GM19193 (cell line): ENCODE measurements around the gene TRAFD1.

ENCODE experiments used
- POLR2A ChIP-seq: IDR thresholded peaks from 4 replicates; pipeline ENCODE4 v1.6.1; 2011; ENCODE audit not compliant: insufficient read depth, insufficient read length; ENCODE audit errors: extremely low read depth

The TRAFD1 gene

DNA sequence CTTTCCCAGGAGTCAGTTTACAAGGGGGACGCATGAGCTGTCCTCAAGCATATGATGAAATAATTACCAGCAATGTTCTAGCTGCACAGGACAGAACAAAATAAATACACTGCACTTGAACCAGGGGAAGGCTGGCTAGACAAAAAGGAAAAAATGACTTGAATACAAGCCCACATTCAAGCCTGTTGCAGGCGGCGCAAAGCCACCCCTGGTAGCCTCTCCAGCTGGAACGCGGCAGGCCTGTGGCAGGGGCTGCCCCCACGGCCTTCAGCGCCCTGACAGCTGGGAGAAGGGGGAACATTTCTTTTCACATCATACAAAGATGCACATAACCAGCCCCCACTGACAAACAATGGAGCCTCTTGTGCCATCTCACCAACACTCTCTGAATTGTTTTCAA is 57.1 kb downstream of the TRAFD1 start:
- TF ChIP-seq POLR2A, result no peak

DNA sequence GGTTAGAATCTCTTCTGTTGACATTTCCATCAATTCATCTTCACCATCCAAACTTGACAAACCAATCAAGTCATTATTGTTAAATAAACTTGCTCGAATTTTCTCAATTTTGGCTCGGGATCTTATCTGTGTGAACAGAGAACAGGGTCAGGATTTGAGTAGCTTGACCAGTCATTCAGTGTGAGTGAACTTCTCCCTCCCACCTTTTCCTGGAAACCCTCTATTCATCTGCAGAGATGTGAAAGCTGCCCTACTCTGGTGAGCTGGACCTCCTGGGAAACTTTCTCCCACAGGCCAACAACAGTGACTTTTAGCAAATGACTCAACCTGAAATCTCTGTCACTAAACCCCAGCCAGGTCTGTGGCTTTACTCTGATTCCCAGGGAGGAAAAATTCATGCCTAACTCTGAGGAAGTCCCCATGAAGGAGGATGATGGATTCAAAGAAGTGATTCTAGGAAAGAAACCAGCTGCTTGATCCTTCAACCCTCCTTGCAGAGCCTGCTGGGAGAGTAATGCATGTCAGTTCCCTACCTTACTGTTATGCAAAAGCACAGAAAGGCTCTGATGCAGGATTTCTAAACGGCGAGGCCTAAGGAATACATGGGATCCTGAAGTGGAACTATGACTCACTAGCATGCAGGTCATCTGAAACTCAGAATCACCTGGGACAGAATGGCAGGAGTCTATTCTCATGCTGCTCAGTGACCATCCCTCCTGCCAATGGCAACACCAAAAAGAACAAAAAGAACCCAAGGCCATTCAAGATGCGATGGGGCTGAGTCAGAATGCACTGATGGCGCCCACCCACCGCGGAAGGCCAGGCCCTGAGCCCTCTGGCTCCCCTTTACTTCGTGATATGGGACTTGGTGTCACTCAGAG is 58.0 kb downstream of the TRAFD1 start:
- no peak for TF ChIP-seq POLR2A

DNA sequence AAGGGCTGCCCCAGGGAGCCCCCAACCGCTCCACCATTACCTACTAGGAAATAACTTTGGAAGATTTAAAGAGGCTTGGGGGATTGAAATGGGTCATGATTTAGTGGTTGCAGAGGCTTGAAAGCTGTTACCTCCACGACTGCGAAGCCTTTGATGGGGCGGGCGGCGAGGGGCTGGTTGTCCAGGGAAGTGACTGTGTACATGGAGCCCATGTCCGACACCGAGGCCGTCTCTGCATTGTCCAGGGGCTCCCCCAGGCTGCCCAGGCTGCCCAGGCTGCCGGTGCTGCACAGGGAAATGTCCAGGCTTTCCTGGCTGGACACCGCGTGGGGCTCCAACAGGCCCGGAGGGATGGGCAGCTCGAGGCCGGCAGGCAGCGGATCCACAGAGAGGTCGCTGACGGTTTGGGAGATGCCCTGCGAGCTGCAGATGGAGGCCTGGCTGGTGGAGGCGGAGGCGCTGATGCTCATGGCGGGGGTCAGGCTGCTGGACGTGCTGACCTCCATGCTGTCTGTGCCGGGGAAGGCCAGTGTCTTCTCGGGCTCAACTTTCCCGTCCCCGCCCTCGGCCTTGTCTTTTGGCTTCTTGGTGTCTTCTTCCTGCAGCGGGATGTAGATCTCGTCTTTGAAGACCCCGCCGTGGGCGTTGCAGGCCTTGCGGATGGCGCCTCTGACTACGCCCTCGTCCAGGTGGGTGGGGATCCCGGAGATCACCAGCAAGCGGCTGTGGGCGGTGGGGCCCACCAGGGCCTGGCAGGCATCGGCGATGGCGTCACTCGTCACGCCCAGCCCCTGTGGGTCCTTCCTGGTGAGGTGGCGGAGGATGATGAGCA is 58.9 kb downstream of the TRAFD1 start:
- TF ChIP-seq POLR2A, result no peak

DNA sequence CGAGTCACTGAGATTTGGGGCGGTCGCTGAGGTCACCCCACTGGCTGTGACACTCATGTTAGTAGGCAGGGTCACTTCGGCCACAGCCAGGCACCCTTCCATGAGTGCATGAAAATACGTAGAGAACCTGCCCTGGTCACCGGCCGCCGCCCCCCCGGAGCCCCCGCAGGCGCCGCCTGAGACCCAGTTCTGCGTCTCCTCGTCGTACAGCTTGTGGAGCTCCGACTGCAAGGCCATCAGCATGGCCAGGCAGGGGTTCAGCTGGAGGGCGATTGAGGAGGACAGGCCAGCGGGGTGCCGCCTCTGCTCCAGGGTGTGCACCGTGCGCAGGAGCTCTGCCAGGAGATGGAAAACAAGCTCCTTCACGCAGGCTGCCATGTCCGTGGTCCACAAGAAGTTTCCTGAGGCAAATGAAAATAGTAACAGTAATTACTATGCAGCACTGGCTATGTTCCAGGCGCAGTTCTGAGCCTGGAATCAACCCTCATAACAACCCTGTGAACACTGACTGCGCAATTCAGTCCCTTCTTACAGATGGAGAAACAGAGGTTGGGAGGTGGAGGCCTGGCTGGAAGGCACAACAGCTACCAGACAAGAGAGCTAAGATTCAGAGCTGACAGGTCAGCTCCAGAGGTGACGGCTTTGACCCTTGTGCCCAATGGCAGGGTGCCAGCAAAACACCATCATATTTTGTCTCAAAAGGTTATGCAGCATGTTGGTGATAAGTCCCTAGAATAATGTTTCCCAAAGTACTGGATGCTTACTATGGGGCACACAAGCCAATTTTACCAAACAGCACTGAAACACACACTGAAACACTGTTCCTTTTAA is 59.9 kb downstream of the TRAFD1 start:
- no peak for TF ChIP-seq POLR2A

DNA sequence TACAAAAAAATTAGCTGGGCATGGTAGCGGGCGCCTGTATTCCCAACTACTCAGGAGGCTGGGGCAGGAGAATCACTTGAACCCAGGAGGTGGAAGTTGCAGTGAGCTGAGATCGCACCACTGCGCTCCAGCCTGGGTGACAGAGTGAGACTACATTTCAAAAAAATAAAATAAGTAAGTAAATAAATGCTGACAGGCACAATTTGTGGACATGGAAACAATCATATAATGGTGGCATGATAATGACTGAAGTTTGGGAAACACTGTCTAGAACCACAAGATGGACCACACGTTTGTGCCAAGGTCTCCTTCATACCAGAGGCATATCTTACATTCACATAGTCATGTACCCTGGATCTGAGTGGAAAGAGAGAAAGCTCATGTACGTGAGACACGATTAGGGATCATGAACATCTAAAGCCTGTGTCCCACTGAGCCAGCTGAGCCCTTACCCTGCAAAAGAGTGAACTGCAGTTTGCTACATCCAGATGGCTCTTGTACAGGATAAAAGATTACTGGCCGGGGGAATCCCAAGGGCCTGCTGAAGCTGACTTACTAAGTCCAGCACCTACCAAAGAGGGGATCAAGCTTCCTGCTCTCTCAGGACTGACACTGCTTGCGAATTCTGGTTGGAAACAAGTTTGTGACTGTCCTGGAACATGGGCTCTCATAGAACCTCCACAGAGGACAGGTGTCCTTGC is 62.9 kb downstream of the TRAFD1 start:
- TF ChIP-seq POLR2A, result no peak

DNA sequence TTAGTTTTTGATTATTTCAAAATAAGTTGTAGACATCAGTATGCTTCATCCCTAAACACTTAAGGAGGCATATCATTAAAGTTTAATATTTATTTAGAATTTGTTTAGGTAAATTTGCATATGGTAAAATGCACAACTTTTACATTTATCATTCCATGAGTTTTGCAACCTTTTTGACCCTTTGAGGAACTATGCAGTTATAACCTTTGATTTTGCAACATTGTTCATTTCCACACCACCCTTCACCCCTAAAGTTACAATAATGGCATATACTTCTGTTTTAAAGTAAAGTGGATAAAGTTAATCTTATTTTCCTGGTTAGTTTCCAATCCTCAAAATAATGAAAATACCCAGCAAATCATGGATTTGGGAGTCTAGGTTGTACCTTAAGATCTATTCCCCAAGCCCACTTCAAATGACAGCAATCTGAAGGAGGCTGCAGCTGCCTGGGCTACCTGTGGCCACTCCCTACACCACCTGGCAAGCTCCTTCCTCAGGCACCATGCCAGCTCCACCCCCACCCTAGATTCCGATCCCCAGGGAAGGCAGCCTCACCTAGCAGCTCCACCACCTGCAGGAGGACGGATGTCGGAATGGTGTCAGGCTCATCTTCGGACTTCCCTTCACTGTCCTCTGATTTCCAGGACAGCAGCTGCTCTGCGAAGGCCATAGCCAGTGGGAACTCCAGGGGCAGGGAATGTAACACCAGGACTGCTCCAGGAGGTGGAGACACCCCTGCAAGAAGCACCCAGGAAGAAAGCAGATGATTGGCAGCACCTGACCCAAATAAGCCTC is 65.1 kb downstream of the TRAFD1 start:
- no peak for TF ChIP-seq POLR2A

DNA sequence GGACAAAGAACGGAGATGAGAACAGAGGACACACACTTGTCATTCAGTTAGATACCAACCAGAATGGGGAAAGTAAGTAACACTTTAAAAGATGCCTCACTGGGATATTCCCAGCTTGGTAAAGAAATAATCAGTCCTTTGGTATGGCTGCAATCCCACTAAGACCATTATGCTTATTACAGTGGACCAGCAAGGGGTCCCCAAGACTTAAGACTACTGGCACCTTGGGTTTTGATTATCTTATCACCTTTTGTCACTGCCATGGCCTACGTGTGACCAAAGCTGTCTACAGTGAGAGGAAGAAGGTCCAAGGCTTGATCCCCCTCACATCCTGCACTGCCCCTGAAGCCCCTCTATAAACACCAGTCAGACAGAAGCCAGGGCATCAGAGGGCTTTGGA is 65.8 kb downstream of the TRAFD1 start:
- no peak for TF ChIP-seq POLR2A

DNA sequence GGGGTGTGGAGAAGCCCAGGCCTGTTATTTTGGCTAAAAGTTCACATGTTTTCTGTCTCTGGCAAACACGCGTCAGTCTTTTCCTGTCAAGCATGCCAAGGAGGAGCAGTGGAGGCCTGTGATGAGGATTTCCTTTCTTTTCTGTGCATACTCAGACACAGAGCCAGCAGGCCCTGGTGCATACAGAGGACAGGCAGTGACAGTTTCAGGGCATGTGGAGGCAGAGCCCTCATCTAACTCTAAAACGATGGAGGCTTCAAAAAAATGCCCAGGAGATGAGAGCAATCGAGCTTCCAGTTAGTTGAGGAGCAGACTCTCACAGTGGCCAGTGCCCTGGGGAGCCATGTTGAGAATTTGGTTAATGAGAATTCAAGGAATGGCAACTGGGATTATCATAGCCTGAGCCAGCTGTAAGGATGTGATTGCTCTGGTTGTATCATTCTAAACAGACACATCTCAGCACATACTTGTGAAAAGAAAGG is 66.5 kb downstream of the TRAFD1 start:
- no peak for TF ChIP-seq POLR2A

DNA sequence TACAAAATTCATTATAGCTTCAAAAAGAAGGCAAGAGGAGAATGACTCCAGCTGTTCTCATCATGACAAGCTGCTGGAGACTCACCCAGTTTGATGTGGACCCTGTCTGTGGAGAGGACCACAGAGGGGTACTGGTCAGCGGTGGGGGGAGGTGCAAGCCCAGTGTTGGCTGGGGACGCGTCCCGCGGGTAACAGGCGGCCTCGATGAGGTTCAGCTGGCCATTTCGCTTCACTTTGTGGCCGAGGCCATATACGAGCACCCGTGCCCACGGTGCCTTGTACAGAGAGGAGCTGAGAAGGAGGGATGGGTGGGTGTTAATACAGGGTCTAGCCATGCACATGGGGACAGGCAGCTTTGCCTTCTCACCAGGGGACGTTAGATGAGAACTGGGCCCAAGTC is 67.1 kb downstream of the TRAFD1 start:
- TF ChIP-seq POLR2A, result no peak

DNA sequence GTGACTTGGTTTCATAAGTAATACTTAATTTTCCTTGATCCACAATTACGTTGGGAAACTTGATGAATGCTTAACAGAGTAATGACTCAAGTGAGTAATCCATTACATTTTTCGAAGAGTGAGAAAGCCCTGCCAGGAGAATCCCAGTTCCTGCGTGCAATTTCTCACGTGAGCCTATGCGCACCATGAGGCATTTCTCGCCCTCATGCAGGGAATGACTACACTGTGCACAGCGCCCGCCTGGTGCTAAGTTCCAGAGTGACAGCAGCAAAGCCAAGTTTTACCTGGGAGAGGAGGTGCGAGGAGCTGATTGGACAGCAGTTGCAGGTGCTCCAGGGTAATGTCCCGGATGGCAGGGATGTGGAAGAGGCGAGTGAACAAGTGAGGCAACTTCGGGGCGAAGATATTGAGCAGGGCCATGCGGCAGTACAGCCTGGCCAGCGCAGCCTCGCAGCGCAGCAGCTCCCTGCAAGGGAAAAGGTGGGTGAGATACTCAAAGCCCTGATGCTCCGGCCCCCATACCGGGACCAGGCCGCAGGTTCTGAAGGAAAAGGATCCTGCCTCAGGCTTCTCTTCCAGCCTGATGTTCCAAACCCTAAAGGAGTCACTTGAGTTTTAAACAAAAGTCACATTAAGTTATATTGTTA is 69.4 kb downstream of the TRAFD1 start:
- no peak for TF ChIP-seq POLR2A

DNA sequence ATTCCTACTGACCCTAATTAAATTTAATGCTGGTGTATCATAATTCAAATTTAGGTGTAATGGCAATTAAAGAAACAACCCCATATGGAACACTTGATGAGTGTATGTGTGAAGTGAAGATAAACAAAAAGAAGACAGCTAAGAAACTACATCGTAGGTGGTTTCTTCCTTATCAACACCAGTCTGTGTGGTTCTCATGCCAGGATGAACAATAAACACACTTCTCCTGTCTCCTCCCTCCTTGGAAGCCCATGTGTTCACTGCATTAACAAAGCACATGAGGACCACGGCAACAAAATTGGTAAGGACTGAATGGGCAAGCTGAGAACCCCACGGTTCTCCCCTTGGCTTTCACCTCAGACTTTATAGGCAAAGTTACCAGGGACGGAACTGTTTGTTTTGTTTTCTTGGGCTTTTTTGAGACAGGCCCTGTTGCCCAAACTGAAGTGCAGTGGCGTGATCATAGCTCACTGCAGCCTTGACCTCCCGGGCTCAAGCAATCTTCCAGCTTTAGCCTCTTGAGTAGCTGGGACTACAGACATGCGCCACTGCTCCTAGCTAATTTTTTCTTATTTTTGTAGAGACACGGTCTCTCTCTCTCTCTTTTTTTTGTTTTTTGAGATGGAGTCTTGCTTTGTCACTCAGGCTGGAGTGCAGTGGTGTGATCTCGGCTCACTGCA is 71.0 kb downstream of the TRAFD1 start:
- no peak for TF ChIP-seq POLR2A

DNA sequence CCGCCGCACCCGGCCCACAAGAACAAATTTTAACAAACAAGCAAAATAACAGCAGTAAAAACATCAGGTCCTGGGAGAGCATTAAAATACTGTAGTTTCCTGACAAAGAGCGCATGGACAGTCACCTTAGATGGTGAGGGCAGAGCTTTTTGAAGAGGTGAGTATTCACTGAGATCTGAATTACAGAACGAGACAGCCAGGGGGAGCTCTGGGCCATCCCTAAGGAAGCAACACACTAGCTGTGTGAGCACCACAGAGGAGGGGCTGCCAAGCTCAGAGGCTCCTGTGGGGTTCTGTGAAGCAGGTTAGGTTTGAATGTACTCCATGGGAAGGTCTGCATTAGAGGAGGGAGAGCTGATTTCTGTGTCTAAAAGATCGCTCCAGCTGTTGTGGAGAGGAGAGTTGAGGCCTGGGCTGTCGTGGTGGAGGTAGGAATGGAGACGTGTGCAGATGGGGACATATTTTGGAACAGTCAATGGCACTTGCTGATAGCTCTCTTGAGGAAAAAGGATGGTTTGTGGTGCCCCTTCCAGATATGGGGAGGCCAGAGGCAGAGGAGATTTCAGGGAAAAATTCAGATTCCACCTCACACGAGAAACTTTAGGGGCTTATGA is 72.9 kb downstream of the TRAFD1 start:
- TF ChIP-seq POLR2A, result no peak

DNA sequence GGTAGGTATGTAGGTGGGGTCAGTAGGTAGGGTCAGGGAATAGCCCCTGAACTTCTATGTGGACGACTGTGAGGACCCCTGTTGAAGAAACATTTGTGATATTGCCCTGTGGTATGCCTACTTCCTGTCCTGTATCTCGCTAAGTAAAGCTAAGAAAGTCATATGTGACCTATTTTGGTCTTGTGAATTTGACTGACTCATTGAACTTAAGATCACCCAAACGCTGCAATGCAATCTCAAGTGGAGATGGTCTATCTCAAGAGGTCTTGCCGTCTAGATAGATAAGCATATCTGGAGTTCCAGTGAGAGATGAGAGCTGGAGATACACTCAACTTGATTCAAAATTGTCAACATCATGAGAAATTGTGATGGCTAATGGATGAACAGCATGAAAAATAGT is 73.8 kb downstream of the TRAFD1 start:
- no peak for TF ChIP-seq POLR2A
